Stimulated activated CD4-positive, alpha-beta T cell treated with anti-CD3 and anti-CD28 coated beads, Interleukin-2, amount 100 ng/mL, for 4 hours (primary cell): ENCODE measurements around the gene ACIN1.

Experiments
- DNase-seq: peaks from one replicate; pipeline ENCODE4 v3.0.0-alpha.2; 2020; ENCODE audit warnings: low read depth

ACIN1 gene

GRCh38 chr14:23078692-23079116 is 16.2 kb downstream of the ACIN1 start:
- DNase-seq = no peak

- DNase-seq = no peak
Measured at GRCh38 chr14:23077962-23078361, 17.0 kb downstream of the ACIN1 start.

- no peak for DNase-seq
Measured at GRCh38 chr14:23076785-23077408, 18.0 kb downstream of the ACIN1 start.

- no peak for DNase-seq
Measured at GRCh38 chr14:23074906-23075305, 20.0 kb downstream of the ACIN1 start.

GRCh38 chr14:23071921-23072539 is 22.9 kb downstream of the ACIN1 start:
- DNase-seq = no peak

- DNase-seq = peak; percentile 66
Measured at GRCh38 chr14:23071244-23071920, 23.6 kb downstream of the ACIN1 start.

- no peak for DNase-seq
Measured at GRCh38 chr14:23070262-23071129, 24.4 kb downstream of the ACIN1 start.

- DNase-seq = no peak
Measured at GRCh38 chr14:23069413-23069806, 25.5 kb downstream of the ACIN1 start.

- peak; percentile 61 for DNase-seq
Measured at GRCh38 chr14:23068789-23069412, 26.0 kb downstream of the ACIN1 start.

- DNase-seq = no peak
Measured at GRCh38 chr14:23067847-23068788, 26.8 kb downstream of the ACIN1 start.

- DNase-seq = no peak
Measured at GRCh38 chr14:23066855-23067744, 27.8 kb downstream of the ACIN1 start.

GRCh38 chr14:23066368-23066767 is 28.6 kb downstream of the ACIN1 start:
- DNase-seq = no peak

GRCh38 chr14:23063601-23064000 is 31.3 kb downstream of the ACIN1 start:
- DNase-seq = no peak

- no peak for DNase-seq
Measured at GRCh38 chr14:23062002-23062401, 32.9 kb downstream of the ACIN1 start.

GRCh38 chr14:23060536-23061260 is 34.2 kb downstream of the ACIN1 start:
- DNase-seq = no peak

GRCh38 chr14:23058654-23059504 is 36.1 kb downstream of the ACIN1 start:
- no peak for DNase-seq

GRCh38 chr14:23057757-23058653 is 36.9 kb downstream of the ACIN1 start:
- DNase-seq = peak; percentile 77
